DND-41 (cell line): ENCODE results near the gene AGR3.

Experiments
- CTCF ChIP-seq: IDR thresholded peaks from 2 replicates; pipeline ENCODE4 v1.5.1; 2012; ENCODE audit warnings: borderline replicate concordance, low read length, moderate library complexity, mild to moderate bottlenecking; ENCODE audit not compliant: poor library complexity, severe bottlenecking; ENCODE audit errors: extremely low read depth
- EZH2 ChIP-seq: IDR thresholded peaks from 3 replicates; pipeline ENCODE4 v1.6.1; 2012; ENCODE audit warnings: borderline replicate concordance, low read depth, mild to moderate bottlenecking, moderate library complexity, low read length, inconsistent platforms; ENCODE audit not compliant: severe bottlenecking

GRCh38 chr7:16822029-16822428 lies 59.8 kb downstream of the AGR3 start:
- TF ChIP-seq CTCF (no peak), EZH2 (no peak)
